Suprapubic skin (tissue), 4 donors: Measurements from ENCODE around the gene FGD3. TPM values are rescaled to one million over a fixed set of nuclear protein-coding genes. Genes with fewer than 3 reads are reported as not detected.

ENCODE experiments used
- DNase-seq, 2 donors: peaks; one replicate each; pipeline ENCODE4 v3.0.0-alpha.2; 2019; ENCODE audit warnings: low spot score in 2 of 2
- H3K27ac ChIP-seq: fragments of 200-600 bp; sonication (generic); one replicate; pipeline ENCODE4 v1.5.1; 2019
- H3K27me3 ChIP-seq: fragments of 200-600 bp; sonication (generic); one replicate; pipeline ENCODE4 v1.5.1; 2019
- H3K36me3 ChIP-seq: fragments of 200-600 bp; sonication (generic); one replicate; pipeline ENCODE4 v1.5.1; 2019
- H3K4me1 ChIP-seq: fragments of 200-600 bp; sonication (generic); one replicate; pipeline ENCODE4 v1.5.1; 2019
- H3K4me3 ChIP-seq: fragments of 200-600 bp; sonication (generic); one replicate; pipeline ENCODE4 v1.5.1; 2019; ENCODE audit warnings: mild to moderate bottlenecking
- H3K9me3 ChIP-seq: fragments of 200-600 bp; sonication (generic); one replicate; pipeline ENCODE4 v1.5.1; 2019
- CTCF ChIP-seq, 2 donors: fragments of 200-600 bp in 1 of 2; fragments of 450-650 bp in 1 of 2; sonication (generic) in 1 of 2; IDR thresholded peaks; one replicate each; pipeline ENCODE4 v1.5.1; 2016 to 2019; ENCODE audit warnings: antibody characterized with exemption in 2 of 2, mild to moderate bottlenecking in 1 of 2, moderate library complexity in 1 of 2
- EP300 ChIP-seq: sonication (generic); formaldehyde crosslinking; IDR thresholded peaks from one replicate; pipeline ENCODE4 v1.6.1; 2017; ENCODE audit warnings: antibody characterized with exemption
- POLR2A ChIP-seq, 2 donors: fragments of 450-650 bp; IDR thresholded peaks; one replicate each; pipeline ENCODE4 v1.6.1; 2017; ENCODE audit warnings: antibody characterized with exemption in 2 of 2, mild to moderate bottlenecking in 2 of 2, moderate library complexity in 2 of 2
- POLR2AphosphoS5 ChIP-seq, 3 donors: sonication (generic); formaldehyde crosslinking; IDR thresholded peaks; one replicate each; pipeline ENCODE4 v1.6.1; 2017; ENCODE audit warnings: antibody characterized with exemption in 3 of 3
- WGBS: methylation state at CpG from one replicate; pipeline ENCODE4 v1.1.5; 2018; 5-methylcytosine and 5-hydroxymethylcytosine counted together
- total RNA-seq, 4 donors: library from RNA; depleted of rRNA; stranded (reverse); fragments of >200 nt; gene quantifications; one replicate each; pipeline ENCODE4 v1.1.0, GENCODE V29; 2016

Gene FGD3
- total RNA-seq, 4 donors from 2014 or later, result 4.6 to 9.2 (median 6.6) TPM

GRCh38 chr9:92949266-92949982 is 2.1 kb downstream of the FGD3 start:
- no peak for TF ChIP-seq POLR2A (IDR thresholded peaks at IDR 0.05)
- no peak for TF ChIP-seq CTCF (IDR thresholded peaks at IDR 0.05)
- TF ChIP-seq EP300, result no peak
- TF ChIP-seq POLR2AphosphoS5 (IDR thresholded peaks at IDR 0.05), result no peak
- Histone ChIP-seq H3K27ac (no peak overlapping the region), H3K4me3 (no peak overlapping the region), H3K27me3 (peaks cover 8% of the 10 kb centered on the region), H3K4me1 (peaks cover 41% of the 10 kb centered on the region), H3K36me3 (no peaks in the 10 kb centered on the region), H3K9me3 (no peaks in the 10 kb centered on the region)
- WGBS, result 81% methylated on average over 9 of the region's 11 CpGs
- peak in 1 of 2 donors; percentile 56 for DNase-seq

- TF ChIP-seq EP300 (no peak), CTCF (IDR thresholded peaks at IDR 0.05) (no peak), POLR2A (IDR thresholded peaks at IDR 0.05) (no peak), POLR2AphosphoS5 (IDR thresholded peaks at IDR 0.05) (no peak)
- WGBS, result 72% methylated on average over 11 of the region's 11 CpGs
- peaks cover 41% of the 10 kb centered on the region for H3K4me1 ChIP-seq
Observed at GRCh38 chr9:92950359-92950955, 3.1 kb downstream of the FGD3 start.

GRCh38 chr9:92952906-92953610 is 5.7 kb downstream of the FGD3 start:
- Histone ChIP-seq H3K4me3 (no peak overlapping the region), H3K27ac (peak overlapping the region; percentile 67), H3K27me3 (peaks cover 8% of the 10 kb centered on the region), H3K36me3 (no peaks in the 10 kb centered on the region), H3K4me1 (peaks cover 30% of the 10 kb centered on the region), H3K9me3 (no peaks in the 10 kb centered on the region)
- TF ChIP-seq POLR2A (IDR thresholded peaks at IDR 0.05) (no peak), CTCF (IDR thresholded peaks at IDR 0.05) (no peak), EP300 (no peak), POLR2AphosphoS5 (IDR thresholded peaks at IDR 0.05) (no peak)
- WGBS, result 83% methylated on average over 9 of the region's 9 CpGs
- DNase-seq, result peak in 1 of 2 donors; percentile 59

More at GRCh38 chr9:92950359-92950955, 3.1 kb downstream of the FGD3 start:
- Histone ChIP-seq H3K27ac (peak overlapping the region; percentile 3), H3K27me3 (peaks cover 8% of the 10 kb centered on the region), H3K4me3 (no peak overlapping the region), H3K36me3 (no peaks in the 10 kb centered on the region), H3K9me3 (no peaks in the 10 kb centered on the region)
- peak in 1 of 2 donors; percentile 67 for DNase-seq

GRCh38 chr9:92954049-92954861 is 6.9 kb downstream of the FGD3 start:
- TF ChIP-seq POLR2A (IDR thresholded peaks at IDR 0.05), result no peak
- H3K4me3 ChIP-seq, result no peak overlapping the region
- peaks cover 4% of the 10 kb centered on the region for H3K27me3 ChIP-seq
- H3K36me3 ChIP-seq, result no peaks in the 10 kb centered on the region
- no peaks in the 10 kb centered on the region for H3K9me3 ChIP-seq
- 36% methylated on average over 9 of the region's 10 CpGs for WGBS
- peak overlapping the region; percentile 67 for H3K27ac ChIP-seq
- DNase-seq, result peak in 1 of 2 donors; percentile 80
- H3K4me1 ChIP-seq, result peaks cover 30% of the 10 kb centered on the region

- H3K27me3 ChIP-seq, result no peaks in the 10 kb centered on the region
- H3K36me3 ChIP-seq, result no peaks in the 10 kb centered on the region
- WGBS, result 89% methylated on average over 9 of the region's 9 CpGs
- H3K9me3 ChIP-seq, result no peaks in the 10 kb centered on the region
- peaks cover 26% of the 10 kb centered on the region for H3K4me1 ChIP-seq
- H3K4me3 ChIP-seq, result no peak overlapping the region
- peak in 1 of 2 donors; percentile 60 for DNase-seq
- H3K27ac ChIP-seq, result peak overlapping the region; percentile 67
- TF ChIP-seq CTCF (IDR thresholded peaks at IDR 0.05) (no peak), POLR2A (IDR thresholded peaks at IDR 0.05) (no peak), POLR2AphosphoS5 (IDR thresholded peaks at IDR 0.05) (no peak), EP300 (no peak)
Observed at GRCh38 chr9:92954886-92955285, 7.6 kb downstream of the FGD3 start.
